HT-29 (cell line): ENCODE measurements around the gene NAV2. TPM values are rescaled to one million over a fixed set of nuclear protein-coding genes. Genes with fewer than 3 reads are reported as not detected.

Source experiments
- DNase-seq: peaks from one replicate; pipeline ENCODE4 v3.0.0-alpha.2; 2015; ENCODE audit warnings: low spot score
- total RNA-seq: library from RNA; depleted of rRNA; stranded (reverse); fragments of >200 nt; shearing (Covaris generic); gene quantifications from 2 replicates; pipeline ENCODE4 v1.2.3, GENCODE V29; 2014

NAV2 gene
- total RNA-seq, 1 experiment from 2014 or later = 0.05 TPM

GRCh38 chr11:19743622-19744021 lies 31.0 kb downstream of the NAV2 start:
- no peak for DNase-seq

DNA sequence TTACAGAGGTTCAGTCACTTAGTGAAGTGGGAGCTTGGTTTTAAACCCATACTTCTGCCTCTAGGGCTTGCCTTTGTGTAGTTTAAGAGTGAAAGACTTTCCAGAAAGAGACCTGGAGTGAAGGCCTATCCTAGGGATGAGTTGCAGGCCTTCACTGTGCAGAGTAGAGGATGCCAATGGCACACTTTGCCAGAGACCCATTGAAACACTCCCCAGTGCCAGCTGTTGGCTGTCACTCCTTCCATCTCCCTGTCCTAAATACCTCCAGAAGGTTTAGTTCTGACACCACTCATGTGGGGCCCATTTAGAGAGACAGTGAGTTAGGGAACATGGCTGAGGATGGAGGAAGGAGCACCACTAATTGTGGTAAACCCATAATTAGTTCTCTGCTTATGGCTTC lies 31.5 kb downstream of the NAV2 start:
- no peak for DNase-seq

GRCh38 chr11:19746086-19746485 lies 33.4 kb downstream of the NAV2 start:
- DNase-seq = no peak

- no peak for DNase-seq
Observed at GRCh38 chr11:19747634-19748033, 35.0 kb downstream of the NAV2 start.

DNA sequence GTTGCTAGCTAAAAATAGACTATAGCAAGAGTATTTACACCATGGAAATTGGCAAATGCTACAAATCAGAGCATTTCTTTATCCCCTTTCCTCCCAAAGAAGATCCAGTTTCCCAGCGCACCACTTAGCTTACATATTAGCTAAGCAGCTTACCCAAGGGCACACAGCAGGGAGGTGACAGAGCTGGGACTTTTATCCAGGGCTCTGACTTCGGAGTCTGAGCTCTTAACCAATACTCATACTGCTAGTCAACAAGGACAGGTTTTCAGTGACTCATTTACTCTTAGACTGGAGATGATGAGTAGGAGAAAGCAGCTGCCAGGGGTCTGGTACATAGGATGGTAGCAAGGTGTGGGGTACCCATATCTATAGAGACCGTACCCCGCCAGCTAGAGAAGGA lies 38.4 kb downstream of the NAV2 start:
- DNase-seq = no peak

DNA sequence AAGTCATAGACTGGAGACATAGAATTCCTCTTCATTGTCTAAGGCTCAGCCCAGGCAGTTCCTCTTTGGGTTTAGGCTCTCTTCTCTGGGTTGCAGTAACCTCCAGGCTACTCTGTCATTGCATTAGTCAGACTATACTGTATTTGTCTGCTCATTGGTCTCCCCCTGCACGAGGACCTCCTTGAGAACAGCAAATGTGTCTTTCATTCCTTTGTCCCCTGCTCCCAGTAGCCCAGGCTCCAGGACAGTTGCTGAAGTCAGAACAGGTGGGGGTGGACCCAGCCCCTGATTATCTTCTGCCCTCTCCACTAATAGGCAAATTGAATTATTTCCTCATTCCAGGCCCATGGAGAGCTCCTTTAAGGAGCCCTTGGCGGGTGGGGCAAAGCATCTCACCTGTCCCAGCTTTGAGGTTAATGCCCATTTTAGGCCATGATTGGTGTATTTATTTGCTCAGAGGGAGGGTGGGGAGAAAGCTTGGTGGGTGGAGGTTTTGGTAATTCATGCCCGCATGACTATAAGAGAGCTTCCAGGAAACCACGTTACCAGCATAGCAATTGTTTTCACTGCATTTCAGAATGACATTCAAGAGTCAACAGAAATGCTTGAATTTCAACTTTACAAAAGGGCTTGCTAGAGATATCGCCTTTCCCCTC lies 40.9 kb downstream of the NAV2 start:
- DNase-seq = no peak

DNA sequence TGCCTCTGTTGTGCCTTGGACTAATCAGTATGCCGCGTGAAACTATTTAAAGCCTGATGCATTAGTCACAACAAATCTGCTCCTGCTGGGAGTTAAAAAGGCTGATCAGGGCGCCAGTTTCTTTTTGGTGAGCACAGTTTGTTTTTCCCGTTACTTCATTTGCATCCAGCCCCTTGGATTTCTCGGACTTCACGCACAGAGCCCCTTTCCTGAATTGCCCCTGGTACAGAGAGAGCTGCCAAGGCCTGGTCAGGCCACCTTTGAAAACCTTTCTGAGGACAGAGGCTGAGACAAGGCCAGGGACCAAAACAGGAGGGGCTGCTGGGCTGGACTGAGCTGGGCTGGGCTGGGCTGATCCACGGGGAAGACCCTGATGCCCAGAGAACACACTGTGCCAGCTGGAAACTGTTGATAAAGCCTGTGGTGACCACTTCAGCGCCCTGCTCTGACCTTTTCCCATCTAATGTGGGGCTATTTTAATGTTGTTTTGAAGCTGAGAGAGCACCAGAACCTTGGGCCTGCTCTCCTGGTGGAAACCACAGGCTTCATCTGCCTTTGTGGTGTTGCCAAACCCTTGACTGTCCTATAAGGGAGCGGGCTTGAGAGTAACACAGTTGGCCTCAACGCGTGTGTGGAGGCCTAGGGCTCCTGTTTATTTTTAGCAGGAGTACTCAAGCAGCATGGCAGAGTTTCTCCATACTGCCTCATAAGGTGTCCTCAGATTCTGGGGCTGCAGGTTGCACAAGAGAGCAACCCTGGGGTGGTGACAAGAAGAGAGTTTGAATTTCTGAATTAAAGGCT lies 44.2 kb downstream of the NAV2 start:
- no peak for DNase-seq

- no peak for DNase-seq
Observed at GRCh38 chr11:19759389-19759788, 46.8 kb downstream of the NAV2 start.

- DNase-seq = no peak
Observed at GRCh38 chr11:19762266-19762665, 49.6 kb downstream of the NAV2 start.

- no peak for DNase-seq
Observed at GRCh38 chr11:19763330-19763729, 50.7 kb downstream of the NAV2 start.

GRCh38 chr11:19766206-19766605 lies 53.6 kb downstream of the NAV2 start:
- no peak for DNase-seq

- no peak for DNase-seq
Observed at GRCh38 chr11:19766810-19767209, 54.2 kb downstream of the NAV2 start.

DNA sequence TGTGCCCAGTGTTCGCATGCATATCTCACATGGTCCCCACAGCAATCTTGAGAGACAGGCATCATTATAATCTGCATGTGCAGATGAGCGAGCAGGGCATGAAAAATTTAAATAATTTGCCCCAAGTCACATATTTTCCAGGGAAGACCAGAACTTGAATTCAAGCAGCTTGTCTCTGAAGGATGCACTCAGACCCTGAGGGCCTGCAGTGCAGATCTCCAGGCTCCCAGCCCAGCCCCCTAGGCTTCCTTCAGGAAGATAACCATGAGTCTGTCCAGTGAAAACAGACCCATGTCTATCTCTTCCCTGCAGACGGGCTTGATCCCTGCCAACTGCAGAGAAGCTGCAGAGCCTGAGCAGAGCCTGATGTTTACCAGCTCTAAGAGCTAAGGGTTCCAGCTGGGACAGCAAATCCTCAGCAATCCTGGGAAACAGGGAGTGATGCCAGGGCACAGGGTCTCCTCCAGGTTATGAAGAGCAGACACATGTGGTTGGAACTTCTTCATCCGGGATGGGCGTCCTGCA lies 55.1 kb downstream of the NAV2 start:
- DNase-seq = no peak

GRCh38 chr11:19768197-19768596 lies 55.6 kb downstream of the NAV2 start:
- no peak for DNase-seq

GRCh38 chr11:19768815-19769214 lies 56.2 kb downstream of the NAV2 start:
- no peak for DNase-seq

DNA sequence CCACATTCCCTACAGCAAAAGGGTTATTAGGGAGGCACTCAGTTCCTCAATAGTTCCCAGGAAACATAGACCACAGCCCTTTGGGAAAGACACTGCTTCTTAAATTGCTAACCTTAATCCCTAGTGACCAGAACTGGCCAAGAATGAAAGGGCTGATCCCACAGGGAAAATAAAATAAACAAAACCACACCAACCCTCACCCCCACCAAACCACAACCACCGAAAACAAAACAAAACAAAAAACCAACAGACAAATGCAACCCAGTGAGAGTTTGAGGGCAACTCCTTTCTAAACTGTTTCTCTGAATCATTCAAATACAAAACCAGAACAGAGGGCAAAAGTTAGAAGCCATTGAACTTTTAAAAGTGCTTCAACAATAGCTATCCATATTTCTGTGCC lies 57.2 kb downstream of the NAV2 start:
- no peak for DNase-seq

- DNase-seq = no peak
Observed at GRCh38 chr11:19770277-19770676, 57.6 kb downstream of the NAV2 start.

DNA sequence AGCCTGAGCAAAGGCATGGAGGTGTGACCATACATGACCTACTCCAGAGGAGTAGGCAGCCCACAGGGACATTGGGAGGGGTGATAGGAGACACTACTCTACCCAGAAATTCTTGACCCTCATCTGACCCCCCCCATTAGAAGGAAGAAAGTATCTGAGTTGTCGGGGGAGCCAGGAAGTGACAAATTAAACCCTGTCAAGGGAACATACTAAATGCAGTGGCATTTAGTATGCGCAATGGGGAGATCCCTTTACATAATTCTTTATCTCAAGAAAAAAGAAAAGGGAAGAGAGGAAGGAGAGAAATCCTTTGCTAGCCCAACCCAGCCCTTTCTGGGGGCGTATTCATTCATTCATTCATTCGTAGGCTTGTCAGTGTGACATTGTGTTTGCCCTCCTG lies 58.8 kb downstream of the NAV2 start:
- DNase-seq = no peak

DNA sequence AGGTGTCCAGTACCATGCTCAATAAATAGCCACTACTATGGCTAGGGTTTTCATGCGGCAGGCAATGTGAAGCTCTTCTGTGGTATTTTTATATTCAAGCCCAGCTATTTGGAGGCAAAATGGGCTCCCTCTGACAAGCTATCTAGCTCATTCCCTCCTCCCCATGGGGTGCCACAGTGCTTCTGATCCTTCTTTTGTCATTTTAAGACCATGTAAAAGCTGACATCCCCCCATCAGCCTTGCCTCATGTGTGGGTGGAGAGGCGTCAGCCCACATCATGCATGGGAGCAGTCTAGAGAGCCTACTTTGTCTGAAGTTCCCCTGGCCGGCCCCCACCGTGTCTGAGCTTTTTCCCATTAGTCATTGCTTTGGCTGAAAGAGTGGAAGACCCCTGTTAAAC lies 59.8 kb downstream of the NAV2 start:
- no peak for DNase-seq

- DNase-seq = no peak
Observed at GRCh38 chr11:19774329-19774728, 61.7 kb downstream of the NAV2 start.

DNA sequence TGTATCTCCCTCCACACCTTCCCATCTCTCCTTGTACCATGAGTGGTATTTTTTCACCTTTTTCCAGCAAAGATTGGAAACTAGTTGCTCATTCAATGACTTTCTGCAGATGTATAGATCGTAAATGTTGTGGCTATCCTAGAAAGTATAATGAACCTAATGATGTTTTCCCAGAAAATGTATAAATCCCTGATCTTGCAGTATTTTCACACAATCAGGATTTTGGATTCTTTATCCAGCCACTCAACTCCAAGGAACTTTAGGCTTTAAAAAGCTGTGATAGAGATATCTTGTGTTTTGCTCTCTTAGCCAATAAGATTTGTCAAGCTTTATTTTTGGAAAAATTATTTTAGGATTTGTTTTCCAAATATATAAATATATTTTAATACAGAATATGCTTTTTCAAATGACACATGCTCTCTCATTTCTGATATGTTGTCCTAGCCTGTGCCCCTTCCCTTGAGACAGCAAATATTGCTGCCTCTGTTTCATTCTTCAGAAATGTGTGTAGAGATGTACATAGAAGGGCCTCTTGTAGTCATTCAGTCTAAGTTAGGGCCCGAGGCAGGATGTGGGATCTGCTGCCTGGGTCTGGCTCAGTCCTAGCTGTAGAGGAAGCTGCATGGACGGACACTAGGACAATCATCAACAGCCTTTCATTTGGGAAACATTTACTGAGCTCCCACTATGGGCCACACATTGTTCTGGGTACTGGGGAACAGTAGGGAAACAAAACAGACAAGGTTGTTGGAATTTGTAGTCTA lies 62.4 kb downstream of the NAV2 start:
- no peak for DNase-seq

- DNase-seq = no peak
Observed at GRCh38 chr11:19775622-19776021, 63.0 kb downstream of the NAV2 start.

DNA sequence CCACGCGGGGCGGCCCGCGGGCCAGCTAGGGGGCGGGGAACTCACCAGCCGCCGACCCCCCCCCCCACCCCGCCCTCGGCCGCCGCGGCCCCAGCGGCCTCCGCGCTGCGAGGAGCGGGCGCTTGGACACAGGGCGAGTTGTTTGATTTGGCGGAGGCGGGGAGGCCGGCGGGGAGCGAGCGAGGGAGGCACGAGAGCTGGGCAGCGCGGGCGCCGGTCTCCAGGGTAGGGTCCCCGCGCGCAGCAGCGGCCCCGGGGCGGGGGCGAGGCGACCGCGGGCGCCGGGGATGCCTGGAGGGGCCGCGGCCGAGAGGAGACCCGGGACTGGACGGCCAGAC lies 64.4 kb downstream of the NAV2 start:
- DNase-seq = no peak
